Glutamatergic neuron (in vitro differentiated cells): Measurements from ENCODE around the gene PIM3. TPM values are rescaled to one million over a fixed set of nuclear protein-coding genes. Genes with fewer than 3 reads are reported as not detected.
A peak's percentile ranks its signal among the peaks of the same experiment; 100 is the strongest.

Source experiments
- DNase-seq: peaks from one replicate; pipeline ENCODE4 v3.0.0; 2022
- H3K27ac Mint-ChIP-seq: one replicate; pipeline ENCODE4 v1.8.0; 2020; ENCODE audit warnings: mild to moderate bottlenecking, mixed read lengths, inconsistent platforms; ENCODE audit not compliant: unreplicated experiment
- H3K27me3 Mint-ChIP-seq: one replicate; pipeline ENCODE4 v1.8.0; 2020; ENCODE audit warnings: mild to moderate bottlenecking, moderate library complexity, mixed read lengths, inconsistent platforms; ENCODE audit not compliant: unreplicated experiment
- H3K36me3 Mint-ChIP-seq: one replicate; pipeline ENCODE4 v1.8.0; 2020; ENCODE audit warnings: mild to moderate bottlenecking, mixed read lengths, inconsistent platforms; ENCODE audit not compliant: unreplicated experiment
- H3K4me1 Mint-ChIP-seq: one replicate; pipeline ENCODE4 v1.8.0; 2020; ENCODE audit warnings: mild to moderate bottlenecking, low read depth, mixed read lengths, inconsistent platforms; ENCODE audit not compliant: unreplicated experiment
- H3K4me3 Mint-ChIP-seq: one replicate; pipeline ENCODE4 v1.8.0; 2020; ENCODE audit warnings: mild to moderate bottlenecking, mixed read lengths, inconsistent platforms; ENCODE audit not compliant: unreplicated experiment
- H3K9me3 Mint-ChIP-seq: one replicate; pipeline ENCODE4 v1.8.0; 2020; ENCODE audit warnings: mild to moderate bottlenecking, moderate library complexity, mixed read lengths, inconsistent platforms; ENCODE audit not compliant: unreplicated experiment
- long read RNA-seq: library from polyadenylated mRNA; unstranded; transcript quantifications from one replicate; pipeline ENCODE4 v2.0.0, GENCODE V29; 2020; ENCODE audit not compliant: unreplicated experiment
- total RNA-seq: library from RNA; stranded (reverse); fragmentation: NEBNext Ultra II Directional; extraction: Animal tissue kit (Norgen Biotek cat#: 25700); gene quantifications from one replicate; pipeline ENCODE4 v1.2.1, GENCODE V29; 2021; ENCODE audit not compliant: unreplicated experiment
- TF ChIP-seq, protein P1 (sequence below): fragments of 200-600 bp; sonication (generic); IDR thresholded peaks from one replicate; pipeline ENCODE4 v1.5.0; 2021; ENCODE audit not compliant: partially characterized antibody, unreplicated experiment

Gene PIM3
- total RNA-seq = 32.3 TPM
- long read RNA-seq, transcript PIM3-201 (6 exons, 2,369 nt) = major isoform, 22 of 25 reads
- long read RNA-seq, partial matches to known transcripts = 3 of 25 reads
- long read RNA-seq, other reads (novel, unspliced or antisense) = 0 of 25 reads

DNA sequence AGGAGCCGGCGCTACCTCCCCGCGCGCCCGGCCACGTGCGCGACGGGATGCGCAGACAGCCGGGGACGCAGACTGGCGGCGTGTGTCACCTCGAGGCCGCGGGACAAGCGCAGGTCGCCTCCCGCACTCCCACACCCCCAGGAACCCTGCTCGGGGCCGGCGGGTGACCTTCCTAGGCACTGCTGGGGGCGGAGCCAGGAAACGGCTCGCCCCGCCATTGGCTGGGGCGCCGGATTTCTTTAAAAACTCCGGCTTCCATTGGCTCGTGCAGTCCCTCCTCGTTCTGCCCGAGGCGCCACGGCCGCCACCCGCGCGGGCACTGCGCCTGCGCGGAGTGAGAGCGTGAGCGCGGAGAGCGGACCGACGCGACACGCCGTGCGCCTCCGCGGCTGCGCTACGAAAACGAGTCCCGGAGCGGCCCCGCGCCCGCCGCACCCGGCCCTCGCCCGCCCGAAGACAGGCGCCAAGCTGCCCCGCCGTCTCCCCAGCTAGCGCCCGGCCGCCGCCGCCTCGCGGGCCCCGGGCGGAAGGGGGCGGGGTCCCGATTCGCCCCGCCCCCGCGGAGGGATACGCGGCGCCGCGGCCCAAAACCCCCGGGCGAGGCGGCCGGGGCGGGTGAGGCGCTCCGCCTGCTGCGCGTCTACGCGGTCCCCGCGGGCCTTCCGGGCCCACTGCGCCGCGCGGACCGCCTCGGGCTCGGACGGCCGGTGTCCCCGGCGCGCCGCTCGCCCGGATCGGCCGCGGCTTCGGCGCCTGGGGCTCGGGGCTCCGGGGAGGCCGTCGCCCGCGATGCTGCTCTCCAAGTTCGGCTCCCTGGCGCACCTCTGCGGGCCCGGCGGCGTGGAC is at the start of gene PIM3:
Gene PIM3 (plus strand): TSS at position 614 of the 846 bp plus-strand sequence. CDS start 176 bp downstream, at position 790.
- Mint-ChIP-seq H3K4me1 (peaks cover 6% of the 10 kb centered on the region), H3K27ac (peak within 1 kb of the TSS; percentile 55), H3K4me3 (peak within 1 kb of the TSS; percentile 87), H3K36me3 (no peaks in the 10 kb centered on the region), H3K27me3 (peaks cover 8% of the 10 kb centered on the region), H3K9me3 (peaks cover 7% of the 10 kb centered on the region)
- TF ChIP-seq, protein P1, sequence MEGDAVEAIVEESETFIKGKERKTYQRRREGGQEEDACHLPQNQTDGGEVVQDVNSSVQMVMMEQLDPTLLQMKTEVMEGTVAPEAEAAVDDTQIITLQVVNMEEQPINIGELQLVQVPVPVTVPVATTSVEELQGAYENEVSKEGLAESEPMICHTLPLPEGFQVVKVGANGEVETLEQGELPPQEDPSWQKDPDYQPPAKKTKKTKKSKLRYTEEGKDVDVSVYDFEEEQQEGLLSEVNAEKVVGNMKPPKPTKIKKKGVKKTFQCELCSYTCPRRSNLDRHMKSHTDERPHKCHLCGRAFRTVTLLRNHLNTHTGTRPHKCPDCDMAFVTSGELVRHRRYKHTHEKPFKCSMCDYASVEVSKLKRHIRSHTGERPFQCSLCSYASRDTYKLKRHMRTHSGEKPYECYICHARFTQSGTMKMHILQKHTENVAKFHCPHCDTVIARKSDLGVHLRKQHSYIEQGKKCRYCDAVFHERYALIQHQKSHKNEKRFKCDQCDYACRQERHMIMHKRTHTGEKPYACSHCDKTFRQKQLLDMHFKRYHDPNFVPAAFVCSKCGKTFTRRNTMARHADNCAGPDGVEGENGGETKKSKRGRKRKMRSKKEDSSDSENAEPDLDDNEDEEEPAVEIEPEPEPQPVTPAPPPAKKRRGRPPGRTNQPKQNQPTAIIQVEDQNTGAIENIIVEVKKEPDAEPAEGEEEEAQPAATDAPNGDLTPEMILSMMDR = no peak
- peak; percentile 90 for DNase-seq

DNA sequence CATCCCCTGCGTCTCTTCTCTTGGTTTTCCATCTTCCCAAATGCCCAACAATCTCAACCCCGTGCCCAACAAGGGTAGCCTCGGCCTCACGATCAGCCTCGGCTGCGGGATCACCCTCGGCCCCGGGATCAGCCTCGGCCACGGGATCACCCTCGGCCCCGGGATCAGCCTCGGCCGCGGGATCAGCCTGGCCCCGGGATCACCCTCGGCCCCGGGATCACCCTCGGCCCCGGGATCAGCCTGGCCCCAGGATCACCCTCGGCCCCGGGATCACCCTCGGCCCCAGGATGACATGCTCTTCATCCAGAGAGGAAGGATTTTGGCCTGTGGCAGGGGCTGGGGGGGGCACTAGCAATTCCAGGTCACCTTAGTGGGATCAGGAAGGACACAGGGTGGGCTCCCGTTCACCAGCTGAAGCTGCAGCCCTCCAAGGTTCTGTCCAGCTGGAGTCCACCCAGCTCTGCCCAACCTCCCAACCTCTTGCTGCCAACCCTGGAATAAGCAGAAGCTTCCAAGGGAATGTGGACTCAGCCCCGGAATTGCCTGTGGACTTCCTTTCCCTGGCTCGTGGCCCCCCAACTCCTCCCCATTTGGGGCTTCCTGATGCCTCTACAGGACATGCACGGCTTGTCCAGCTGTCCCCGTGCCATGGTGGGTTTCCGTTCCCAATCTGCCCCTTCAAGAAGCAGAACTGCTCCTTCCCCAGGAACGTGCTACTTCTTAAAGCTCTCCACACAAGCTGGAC is 48.5 kb upstream of the PIM3 start:
- Mint-ChIP-seq H3K9me3 (peaks cover 2% of the 10 kb centered on the region), H3K27me3 (peaks cover 4% of the 10 kb centered on the region), H3K36me3 (no peaks in the 10 kb centered on the region), H3K4me3 (no peak overlapping the region), H3K27ac (no peak overlapping the region), H3K4me1 (peaks cover 3% of the 10 kb centered on the region)
- DNase-seq = no peak
- TF ChIP-seq, protein P1 = no peak

DNA sequence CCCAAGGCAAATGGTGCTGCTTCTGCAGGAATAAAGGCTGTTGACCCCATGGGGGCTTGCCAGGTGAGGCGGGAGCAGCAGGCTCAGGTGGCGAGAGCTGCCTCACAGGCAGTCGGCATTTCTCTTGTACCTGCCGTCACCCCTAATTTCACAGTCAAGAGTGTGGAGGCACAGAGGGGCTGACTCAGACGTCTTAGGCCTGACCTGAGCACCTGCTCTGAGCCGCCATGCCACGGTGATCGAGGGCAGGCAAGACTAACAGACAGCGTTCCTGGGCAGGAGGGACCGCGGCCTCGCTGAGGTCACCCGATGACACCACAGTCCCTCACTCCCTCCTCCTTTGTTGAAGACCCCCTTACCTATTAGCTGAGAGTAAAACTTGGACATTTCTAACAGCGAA is 47.5 kb upstream of the PIM3 start:
- no peak for DNase-seq
- TF ChIP-seq, protein P1 = no peak
- Mint-ChIP-seq H3K27me3 (peaks cover 4% of the 10 kb centered on the region), H3K9me3 (peaks cover 5% of the 10 kb centered on the region), H3K4me1 (peaks cover 3% of the 10 kb centered on the region), H3K27ac (no peak overlapping the region), H3K36me3 (no peaks in the 10 kb centered on the region), H3K4me3 (no peak overlapping the region)

DNA sequence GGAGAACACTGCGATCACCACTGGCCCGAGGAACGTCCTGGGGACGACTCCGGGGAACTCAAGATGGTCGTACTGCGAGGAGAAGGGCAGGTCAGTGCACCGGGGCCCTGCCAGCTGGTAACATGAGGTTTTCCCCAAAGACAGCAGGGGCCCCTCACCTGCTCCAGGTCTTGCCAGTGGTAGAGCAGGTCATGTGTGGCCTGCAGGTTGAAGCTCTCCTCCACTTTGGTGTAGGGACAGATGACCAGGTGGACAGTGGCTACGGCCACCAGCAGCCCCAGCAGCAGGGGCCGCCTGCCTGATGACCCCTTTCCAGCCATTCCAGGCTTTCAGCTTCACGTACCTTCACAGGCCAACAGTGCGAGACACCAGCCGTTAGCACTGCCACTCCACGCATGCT is 47.1 kb upstream of the PIM3 start:
- peaks cover 4% of the 10 kb centered on the region for H3K27me3 Mint-ChIP-seq
- TF ChIP-seq, protein P1 = no peak
- H3K27ac Mint-ChIP-seq = no peak overlapping the region
- H3K4me1 Mint-ChIP-seq = peaks cover 3% of the 10 kb centered on the region
- peaks cover 5% of the 10 kb centered on the region for H3K9me3 Mint-ChIP-seq
- no peaks in the 10 kb centered on the region for H3K36me3 Mint-ChIP-seq
- DNase-seq = no peak
- no peak overlapping the region for H3K4me3 Mint-ChIP-seq
